Thoracic aorta endothelial cell (primary cell): Measurements from ENCODE around the gene CTBP1. TPM values are rescaled to one million over a fixed set of nuclear protein-coding genes. Genes with fewer than 3 reads are reported as not detected.

ENCODE experiments used
- total RNA-seq: library from RNA; depleted of rRNA; stranded (reverse); fragments of >200 nt; gene quantifications from 2 replicates; pipeline ENCODE4 v1.2.3, GENCODE V29; 2012

The CTBP1 gene
- total RNA-seq, result 179 and 183 TPM in 2 replicates

GRCh38 chr4:1248245-1249147 is at the start of gene CTBP1:
Gene CTBP1, minus strand, starts transcription at chr4:1249130. Its CDS starts 7,799 bp downstream, at chr4:1241331.

DNA sequence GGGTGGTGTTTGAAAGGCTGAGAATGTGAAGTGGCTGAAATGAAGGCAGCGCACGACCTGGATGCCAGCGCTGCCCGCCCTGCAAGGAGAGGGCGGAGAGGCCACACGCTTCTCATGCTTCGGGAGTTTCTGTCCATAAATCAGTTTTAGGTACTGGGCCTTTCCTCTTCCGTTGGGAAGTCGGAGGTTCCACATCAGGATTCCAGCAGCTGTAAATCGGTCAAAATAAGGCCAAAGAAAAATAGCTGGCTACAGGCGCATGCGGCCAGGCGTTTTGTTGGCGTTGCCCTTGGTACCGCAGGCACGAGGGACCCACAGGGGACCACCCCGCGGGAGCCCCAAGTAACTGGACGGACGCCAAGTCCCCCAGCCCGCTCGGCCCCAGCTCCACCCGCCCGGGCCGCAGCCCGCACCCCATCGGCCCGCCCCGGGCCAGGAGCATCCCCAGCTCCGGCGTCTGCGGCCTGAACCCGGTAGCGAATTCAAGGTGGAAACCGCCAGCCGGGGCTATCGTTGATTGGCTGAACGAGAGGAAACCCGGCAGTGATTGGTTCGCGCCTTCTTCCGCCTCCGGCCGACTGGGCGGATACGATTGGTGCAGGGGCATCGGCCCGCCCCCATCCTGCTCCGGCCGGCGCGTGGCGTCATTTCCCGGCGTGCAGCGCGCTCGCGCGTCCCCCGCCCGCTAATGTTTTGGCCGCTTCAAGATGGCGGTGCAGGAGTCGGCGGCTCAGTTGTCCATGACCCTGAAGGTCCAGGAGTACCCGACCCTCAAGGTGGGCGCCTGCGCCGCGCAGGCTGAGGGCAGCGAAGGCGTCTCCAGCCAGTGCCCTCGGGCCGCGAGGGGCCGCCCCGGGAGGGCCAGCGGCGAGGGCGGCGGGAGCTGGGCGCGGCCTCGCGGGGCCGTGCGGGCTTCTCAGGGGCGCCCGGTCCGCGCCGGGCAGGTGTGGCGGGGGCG is 40.6 kb upstream of the CTBP1 start, which contains the start of gene MAEA:
TSS of gene MAEA (plus strand) at position 685 of the 958 bp plus-strand sequence. CDS start at position 708, 23 bp downstream.

GRCh38 chr4:1172228-1172851 is 76.6 kb downstream of the CTBP1 start, which contains the start of gene SPON2:
Gene SPON2, minus strand, starts transcription at chr4:1172583.

Other genes starting within 250 kb of the CTBP1 start
- gene FGFRL1, start 237.5 kb downstream of the CTBP1 start, total RNA-seq, result 14.0 and 16.1 TPM in 2 replicates
- gene RNF212, start 135.6 kb downstream of the CTBP1 start, total RNA-seq, result 0.36 and 2.3 TPM in 2 replicates
- gene SPON2, start 76.5 kb downstream of the CTBP1 start, total RNA-seq, result 0.40 and 0.57 TPM in 2 replicates
- gene MAEA, start 40.8 kb upstream of the CTBP1 start, total RNA-seq, result 62.9 and 70.5 TPM in 2 replicates
- 7.6 and 10.8 TPM in 2 replicates for gene UVSSA, start 98.1 kb upstream of the CTBP1 start, total RNA-seq
- gene NKX1-1, start 157.3 kb upstream of the CTBP1 start, total RNA-seq, result not detected in 2 replicates